Measurements from ENCODE around the gene SLC13A3.

GRCh38 chr20:46619445-46619844 is 31.8 kb downstream of the SLC13A3 start:
- TF ChIP-seq CTCF (IDR thresholded peaks at IDR 0.05; ENCODE audit: low read depth, low read length, poor library complexity, severe bottlenecking) (no peak), EZH2phosphoT487 (IDR thresholded peaks at IDR 0.05; ENCODE audit: borderline replicate concordance, low read length) (no peak)

All from DOHH2 (cell line).